CD4-positive, alpha-beta T cell treated with Interleukin-17A for 1 hour (primary cell): ENCODE results near the gene ARVCF.

ENCODE experiments used
- DNase-seq: peaks from one replicate; pipeline ENCODE4 v3.0.0-alpha.2; 2020

ARVCF gene

DNA sequence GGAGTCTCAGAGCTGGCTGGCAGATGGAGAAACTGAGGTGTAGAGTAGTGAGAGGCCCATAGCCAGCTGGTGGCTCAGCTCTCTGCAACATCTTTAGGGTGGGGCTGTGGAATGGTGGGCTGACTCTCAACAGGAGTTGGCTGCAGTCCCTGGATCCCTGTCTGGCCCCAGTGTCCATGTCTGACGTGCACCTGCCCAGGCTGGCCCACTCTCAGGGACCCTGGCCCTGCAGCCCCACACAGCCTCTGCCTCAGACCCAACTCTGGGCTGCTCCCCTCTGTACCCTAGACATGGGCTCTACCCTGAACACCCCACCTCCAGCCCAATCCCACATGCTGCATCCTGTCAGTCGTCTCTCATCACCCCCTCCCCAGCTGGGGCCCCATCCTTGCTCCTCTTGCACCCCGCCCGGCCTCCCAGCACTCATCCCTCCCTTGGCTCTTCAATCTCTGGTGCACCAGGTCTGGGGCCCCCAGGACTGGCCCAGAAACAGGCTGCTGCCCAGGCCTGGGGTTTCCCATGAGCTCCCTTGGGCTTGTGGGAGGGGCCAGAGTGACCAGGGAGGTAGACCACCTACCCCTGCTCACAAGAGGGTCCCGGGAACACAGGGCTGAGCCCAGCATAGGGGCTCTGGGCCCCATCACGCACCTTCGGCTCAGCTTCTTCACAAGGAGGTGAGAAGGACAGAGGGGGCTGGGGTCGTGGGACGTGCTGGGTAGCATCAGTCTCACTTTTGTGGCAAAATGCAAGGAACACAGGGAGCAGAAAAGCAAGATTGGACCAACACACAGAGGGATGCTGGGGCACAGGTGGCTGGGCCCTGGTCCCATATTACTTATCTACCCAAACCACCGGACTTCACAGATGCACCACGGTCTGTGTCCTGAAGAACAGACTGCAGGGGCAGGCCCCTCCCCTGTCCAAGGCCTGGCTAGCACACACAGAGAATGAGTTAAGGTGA lies 31.5 kb downstream of the ARVCF start:
- no peak for DNase-seq

DNA sequence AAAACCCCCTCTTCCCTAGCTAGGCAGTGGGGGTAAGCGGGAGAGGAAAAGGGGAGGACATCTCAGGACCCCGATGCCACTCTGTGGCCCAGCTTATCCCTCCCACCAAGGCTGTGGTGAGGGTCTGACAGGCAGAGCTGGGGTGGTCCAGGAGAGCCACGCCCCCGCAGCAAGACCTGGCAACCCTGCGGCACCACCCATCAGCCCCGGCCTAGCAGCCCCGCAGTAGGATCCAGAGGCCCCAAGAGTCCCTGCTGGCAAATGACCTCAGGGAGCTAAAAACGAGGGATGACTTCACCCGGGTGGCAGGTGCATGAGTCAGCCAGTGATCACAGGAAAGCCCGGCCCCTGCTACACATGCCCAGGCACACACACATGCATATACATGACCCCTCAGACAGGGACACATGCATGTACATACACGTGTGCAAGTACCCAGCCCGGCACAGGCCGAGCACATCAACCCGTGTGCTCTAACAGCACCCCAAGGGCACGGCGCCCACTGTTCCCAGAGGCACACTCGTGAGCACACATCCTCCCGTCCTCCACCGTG lies 32.3 kb downstream of the ARVCF start:
- no peak for DNase-seq

DNA sequence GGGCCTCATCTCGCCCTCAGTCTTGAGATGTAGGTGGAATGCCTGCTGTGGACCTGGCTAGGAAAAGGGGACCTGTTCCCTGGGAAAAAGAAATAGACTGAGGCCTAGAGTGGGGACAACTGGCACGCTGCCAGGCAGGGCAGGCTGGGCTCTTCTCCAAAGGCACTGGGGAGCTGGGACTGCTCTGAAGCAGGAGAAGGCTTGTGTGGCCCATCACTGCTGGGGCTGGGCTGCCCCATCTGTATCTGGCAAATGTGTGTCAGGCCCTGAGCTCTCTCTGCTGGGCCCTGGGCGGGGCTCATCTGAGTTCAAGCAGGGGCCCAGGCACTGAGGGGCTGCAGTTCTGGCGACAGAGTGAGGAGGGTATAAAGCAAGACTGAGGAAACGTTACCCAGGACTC lies 32.9 kb downstream of the ARVCF start:
- DNase-seq, result no peak

DNA sequence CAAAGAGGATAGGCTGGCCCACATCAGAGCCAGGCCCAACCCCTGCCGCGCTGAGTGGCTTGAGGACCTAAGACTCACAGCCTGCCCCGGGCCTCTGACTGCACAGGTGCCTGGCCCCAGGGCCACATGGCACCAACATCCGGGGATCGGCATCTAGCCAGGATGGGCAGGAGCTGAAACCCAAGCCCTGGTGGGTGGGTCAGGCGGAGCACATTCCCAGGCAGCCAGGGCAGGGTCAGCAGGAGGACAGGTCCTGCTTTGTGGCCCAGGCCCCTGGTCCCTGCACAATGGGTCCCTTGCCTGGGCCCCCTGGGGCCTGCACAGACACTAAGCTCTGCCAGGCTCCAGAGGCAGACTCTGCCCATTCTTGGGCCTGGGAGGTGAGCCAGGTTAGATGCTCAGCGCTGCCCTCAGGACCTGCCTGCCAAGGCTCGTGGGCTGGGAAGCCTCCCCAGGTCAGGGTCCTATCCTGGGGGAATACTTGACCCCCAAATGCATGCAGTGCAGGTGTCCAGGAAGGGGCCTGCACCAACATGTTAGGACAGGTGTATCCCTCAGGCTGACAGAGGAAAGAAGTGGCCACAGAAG lies 33.5 kb downstream of the ARVCF start:
- DNase-seq, result no peak

DNA sequence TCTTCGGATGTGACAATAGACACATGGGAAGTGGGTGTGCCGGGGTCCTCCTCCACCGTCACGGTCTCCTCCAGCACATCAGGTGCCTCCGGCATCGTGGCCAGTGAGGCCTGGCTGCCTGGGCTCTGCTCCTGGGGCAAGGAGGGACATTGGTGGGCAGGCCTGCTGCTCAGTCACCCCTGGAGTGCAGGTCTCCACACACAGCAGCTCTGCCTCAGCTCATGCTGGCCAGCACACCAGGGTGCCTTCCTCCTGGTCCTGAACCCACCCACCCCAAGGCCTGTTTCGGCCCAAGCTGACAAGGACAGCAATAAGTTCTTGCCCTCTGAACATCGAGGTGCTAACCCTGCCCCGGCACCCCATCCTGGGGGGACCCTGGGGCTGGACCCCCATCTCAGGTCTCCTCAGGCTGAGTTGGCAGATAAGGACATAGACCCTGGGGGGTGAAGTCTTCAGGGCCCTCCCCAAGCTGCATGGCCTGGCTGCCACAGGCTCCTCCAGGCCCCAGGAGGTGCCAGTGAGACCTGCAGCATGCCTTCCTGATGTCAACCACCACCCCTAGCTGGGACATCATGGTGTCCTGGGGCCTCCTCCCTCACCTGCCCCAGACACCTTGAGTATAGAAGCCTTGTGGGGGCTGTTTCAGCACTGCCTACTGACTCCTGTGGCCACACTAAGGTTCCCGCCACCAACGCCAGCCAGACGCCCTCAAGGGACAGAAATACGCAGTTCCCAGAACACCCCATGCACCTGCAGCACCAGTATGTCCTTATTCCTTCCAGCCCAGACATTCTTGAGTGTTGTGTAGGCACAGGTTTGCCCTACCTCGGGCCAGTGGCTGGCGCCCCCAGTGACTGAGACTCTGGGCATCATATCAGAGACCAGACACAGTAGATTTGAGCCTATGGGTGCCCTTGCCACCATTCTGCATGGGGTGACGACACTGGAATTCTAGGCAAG lies 34.4 kb downstream of the ARVCF start:
- DNase-seq, result no peak

DNA sequence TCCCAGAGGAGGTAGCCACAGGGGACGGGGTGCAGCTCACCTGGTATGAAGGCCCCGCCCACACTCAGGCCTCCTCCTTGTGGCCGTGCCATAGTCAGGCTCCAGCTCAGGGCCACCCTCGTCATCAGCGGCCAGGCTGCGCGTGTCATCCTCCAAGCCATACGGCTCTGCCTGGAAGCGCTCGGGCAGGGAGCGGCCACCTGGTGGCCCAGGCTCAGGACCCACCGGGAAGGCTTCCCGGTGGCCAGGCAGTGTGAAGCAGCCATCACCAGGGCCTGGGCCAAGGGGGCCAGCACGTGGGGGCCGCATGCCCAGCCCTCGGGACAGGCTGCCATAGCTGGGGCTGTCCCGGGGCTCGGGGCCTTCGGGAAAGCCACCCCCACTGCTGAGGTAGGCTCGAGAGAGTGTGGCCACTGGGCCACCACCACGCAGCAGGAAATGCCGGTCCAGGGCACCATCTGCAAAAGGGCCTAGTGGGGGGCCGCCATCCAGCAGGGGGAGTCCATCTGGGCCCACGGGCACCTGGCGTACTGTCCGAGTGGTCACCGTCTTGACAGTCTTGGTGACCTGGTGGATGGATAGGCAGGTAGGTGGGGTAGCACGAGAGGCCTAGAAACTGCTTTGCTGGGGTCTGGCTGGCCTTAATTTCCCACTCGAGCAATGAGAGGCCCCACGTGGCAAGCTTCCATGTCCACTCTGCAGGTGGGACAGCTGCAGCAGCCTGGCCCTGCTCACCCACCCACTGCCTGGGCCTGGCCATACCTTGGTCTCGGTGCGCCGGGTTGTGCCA lies 35.3 kb downstream of the ARVCF start:
- no peak for DNase-seq

DNA sequence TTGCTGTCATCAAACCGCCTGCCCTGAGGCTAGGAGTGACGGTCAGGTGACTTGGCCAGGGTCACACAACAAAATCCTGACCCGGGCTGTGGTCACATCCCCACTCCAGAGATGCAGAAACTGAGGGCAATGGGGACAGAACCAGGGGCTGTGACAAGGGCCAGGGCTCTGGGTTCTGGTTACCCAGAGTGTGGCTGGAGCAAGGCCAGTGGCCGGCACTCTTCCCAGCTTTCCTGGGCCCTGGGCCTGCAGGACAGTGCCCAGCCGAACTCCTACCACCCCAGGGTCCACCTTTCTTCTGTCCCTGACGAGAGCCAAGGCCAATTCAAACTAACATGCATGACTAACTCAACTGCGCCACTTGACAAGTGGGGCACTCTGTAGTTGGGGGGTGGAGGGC lies 35.9 kb downstream of the ARVCF start:
- no peak for DNase-seq

DNA sequence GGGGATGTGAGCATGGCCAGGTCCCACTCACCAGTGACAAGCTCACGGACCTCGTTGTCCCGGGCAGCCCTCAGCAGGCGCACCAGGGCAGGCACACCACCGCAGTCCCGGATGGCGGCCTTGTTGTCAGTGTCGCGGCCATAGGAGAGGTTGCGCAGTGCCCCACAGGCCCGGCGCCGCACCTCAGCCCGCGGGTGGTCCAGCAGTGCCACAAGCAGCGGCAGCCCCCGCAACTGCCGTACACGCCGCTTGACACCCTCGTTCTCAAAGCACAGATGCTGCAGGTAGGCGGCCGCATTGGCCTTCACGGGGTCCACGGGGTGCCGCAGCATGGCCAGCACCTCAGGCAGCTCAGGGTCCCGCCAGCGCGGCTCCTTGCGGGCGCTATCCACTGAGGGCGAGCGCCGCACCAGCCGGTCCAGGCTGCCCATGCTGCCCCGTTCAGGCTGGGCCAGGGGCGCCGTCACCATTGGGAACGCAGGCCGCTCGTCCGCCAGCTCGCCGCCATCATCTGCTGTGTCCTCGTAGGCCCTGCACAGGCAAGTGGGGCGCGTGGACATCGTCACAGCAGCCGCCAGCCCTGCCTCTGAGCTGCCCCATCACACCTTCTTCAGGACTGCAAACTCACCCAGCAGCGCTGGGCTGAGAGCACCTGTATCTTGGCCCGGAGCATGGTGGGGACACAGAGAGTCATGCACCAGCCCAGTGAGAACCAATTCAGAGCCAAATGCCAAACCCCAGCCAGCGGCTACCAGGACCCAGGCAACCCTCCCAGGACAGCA lies 36.7 kb downstream of the ARVCF start:
- DNase-seq, result no peak

DNA sequence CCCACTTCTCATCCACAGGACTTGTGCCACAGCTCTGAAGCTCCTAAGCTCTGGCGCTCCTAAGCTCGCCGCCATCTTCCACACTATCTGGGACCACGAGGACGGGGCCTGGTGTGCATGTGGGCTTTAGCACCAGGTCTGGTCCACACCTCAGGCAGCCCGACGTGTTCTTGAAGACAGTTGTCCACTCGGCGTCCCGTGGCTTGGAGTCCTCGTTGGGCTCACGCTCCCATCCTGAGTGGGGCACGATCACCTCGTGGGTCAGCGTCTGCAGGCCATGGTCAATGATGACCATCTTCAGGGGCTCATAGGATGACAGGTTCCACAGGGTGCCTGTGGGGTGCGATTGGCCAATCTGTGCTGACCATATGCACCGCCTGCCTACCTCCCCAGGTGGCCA lies 37.9 kb downstream of the ARVCF start:
- no peak for DNase-seq

DNA sequence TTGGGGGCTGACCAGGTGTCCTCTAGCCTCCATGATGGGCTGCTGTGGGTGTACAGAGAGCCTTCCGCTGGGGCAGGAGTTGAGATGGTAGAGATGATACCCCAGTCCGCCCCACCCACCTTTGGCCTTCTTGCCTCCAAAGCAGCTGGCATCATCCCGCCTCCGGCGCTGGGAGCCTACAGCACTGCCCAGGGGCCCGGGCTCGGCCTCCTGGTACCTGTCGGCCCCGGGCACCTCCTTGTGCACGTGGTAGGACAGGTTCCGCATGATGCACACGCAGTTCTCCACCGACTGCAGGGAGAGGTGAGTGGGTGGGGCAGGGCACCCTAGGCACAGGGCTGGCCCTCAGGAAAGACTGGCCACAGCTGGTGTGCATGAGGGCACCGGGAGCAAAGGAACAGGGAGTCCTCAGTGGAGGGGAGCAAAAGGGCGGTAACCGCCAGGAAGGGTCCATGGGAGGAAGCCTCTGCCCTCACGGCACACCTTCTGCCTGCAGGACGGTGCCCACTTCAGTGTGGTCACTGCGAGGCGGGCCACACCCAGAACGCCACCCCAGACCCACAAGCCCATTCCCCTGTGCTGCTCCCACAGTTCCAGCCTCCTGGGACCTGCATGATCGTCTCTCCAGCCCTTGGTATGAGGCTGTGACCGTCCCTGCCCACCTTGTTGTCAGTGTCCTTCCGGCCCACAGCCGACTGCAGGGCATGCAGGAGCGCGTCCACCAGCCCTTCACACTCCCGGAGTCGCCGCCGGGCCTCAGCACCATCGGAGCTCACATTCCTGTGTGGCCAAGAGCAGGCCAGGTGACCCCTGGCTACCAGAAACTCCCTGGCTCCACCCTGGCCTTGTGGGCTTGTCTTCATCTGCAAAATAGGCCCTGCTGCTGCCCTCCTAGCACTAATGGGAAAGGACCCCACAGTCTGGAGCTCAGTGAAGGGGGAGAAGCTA lies 39.1 kb downstream of the ARVCF start:
- DNase-seq, result no peak

DNA sequence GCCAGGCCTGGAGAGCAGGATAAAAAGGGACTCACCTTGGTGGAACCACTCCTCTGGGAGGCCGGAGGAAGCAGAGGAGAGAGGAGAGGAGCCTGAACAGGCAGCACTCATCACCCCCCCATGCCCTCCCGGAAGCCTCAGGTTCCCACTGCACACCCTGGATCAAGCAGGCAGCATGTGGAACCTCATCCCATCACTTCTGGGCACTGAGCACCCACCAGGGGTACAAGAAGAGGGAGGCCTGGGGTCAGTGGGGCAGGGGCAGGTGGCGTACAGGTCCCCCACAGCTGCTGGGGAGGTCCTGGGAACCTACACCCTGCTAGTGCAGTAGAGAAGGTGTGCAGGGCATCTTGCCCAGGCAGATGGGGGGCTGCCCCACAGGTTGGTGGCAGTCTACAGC lies 40.0 kb downstream of the ARVCF start:
- no peak for DNase-seq

DNA sequence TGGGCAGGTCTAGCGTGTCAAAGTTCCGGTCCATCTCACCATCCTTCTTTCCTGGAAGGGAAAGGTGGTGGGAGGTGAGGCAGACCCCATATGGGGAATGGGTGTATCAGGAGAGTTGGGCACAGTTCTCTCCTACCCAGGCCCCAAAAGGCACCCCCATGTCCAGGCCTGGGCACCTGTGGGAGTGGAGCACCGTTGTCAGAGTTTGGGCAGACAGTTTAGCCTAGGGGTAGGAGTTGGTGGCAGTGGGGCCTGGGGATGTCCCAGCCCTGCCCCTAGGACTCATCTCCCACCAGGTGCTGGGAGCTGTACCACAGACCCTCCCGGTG lies 41.0 kb downstream of the ARVCF start:
- DNase-seq, result no peak

DNA sequence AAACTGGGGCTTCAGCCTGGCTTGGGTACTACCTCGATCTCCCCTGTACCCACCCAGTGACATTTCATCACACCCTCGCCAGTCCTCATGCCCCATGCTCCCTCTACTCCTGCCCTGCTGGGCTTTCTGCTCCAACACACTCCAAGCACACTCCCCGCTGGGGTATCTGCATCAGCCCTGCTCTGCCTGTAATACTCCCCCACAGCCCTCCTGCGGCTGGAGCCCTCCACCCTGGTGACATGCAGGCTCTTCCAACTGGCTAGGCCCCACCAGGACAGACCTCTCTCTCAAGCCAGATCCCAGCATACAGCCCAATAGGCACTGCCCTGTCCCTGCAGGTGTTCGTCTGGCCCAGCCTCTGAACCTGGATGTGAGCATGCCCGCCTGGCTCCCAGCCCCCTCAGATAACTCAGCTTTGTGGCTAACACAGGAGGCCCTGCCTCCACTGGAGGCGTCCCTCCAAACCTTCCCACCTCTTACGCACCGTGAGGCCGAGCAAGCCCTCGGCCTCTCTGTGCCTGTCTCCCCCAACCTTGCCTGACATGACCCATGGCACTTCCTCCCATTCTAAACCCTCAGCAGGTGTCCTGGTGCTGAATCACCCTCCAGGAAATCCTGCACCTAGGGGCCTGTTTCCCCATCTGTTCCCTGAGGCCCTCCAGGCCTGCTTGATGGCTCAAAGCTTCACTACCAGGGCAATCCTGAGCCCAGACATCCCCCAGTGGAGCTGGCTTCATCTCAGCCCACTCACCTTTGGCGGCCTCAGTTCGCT lies 41.5 kb downstream of the ARVCF start:
- no peak for DNase-seq

DNA sequence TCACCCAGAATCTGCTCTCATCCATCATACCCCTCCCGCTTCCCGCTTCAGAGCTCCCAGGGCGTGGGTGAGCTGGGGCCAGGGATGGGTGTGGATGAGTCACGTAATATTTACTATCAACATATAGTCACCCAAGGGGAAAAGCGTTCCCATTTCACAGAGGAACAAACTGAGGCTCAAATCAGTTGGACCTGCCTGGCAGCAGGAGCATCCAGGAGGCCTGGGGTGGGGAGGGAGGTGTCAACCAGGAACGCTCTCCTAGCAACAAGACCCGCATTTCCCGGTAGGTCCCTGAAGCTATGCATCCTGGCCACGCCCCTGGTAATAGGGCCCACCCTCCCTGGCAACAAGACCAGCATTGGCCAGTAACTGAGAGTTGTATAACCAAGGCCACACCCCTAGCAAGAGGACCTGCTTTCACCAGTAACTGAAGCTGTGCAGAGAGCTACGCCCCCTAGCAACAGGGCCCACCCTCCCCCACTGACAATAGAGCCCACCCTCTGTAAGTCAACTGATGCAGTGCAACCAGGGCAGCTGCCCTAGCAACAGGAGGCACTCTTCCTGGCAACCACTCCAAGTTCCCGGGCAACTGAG lies 42.3 kb downstream of the ARVCF start:
- DNase-seq, result peak; percentile 32

DNA sequence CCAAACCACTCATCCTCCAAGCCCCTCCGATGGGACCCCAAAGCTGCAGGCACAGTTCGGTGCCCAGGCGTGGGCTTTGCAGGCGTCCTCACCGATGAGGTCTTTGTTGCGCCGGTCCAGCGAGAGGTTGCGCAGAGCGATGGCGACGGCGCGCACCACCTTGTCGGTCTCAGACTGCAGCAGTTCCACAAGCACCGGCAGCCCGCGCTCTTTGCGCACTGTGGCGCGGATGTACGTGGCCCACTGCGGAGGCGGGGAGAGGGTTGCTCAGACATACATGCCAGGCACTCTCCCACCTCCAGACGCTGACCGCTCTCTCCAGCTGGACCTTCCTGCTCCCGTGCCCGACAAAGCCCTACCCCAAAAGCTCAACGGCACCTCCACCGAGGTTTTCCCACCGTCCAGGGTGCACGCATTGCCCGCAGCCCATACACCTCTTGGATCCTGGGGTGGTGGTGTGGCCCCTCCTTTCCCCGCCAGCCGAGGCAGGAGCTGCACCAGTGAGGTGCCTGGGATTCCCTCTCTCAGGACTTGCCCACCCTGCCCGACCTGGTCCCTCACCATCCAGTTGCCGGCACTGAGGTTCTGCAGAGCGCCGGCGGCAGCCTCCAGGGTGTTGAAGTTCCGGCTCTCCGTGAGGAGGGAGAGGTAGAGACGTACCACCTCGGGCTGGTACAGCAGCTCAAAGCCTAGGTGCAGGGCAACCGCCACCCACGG lies 42.9 kb downstream of the ARVCF start:
- DNase-seq, result no peak

DNA sequence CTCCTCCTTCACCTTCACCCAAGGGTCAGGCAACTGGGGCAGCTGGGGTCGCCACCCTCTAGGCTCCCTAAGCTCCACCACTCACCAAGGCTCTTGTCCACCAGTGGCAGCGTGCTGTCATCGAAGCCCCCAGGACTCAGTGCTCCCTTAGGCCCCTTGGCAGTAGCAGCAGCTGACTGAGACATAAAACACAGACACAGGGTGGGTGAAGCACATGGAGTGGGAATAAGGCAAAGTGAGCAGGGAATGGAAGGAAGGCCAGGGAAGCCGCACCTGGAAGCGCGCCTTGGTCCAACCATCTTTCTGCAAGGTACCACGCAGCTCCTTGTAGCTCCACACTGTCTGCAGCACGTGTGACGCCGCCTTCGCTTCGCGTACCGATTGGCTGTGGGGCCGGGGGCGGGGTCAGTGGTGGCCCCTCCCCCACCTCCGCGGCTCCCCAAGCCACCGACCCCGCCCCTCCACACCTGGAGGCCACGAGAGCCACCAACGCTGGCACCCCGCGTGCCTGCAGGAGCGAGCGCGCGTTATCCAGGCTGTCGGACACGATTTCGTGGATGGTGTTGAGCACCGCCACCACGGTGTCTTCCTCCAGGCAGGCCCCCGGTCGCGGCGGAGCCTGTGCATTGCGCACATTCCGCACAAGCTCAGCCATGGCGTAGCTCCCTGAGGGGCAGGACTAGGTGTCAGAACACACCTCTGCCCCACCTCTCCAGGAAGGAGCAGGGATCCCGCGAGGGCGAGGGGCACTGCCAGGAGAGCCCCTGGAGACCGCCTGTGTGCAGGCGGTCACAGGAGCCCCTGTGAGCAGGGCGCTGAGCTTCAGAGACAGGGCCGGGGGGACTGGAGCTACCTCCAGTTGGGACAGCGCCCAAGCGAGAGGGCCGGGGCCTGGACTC lies 43.7 kb downstream of the ARVCF start:
- DNase-seq, result no peak

DNA sequence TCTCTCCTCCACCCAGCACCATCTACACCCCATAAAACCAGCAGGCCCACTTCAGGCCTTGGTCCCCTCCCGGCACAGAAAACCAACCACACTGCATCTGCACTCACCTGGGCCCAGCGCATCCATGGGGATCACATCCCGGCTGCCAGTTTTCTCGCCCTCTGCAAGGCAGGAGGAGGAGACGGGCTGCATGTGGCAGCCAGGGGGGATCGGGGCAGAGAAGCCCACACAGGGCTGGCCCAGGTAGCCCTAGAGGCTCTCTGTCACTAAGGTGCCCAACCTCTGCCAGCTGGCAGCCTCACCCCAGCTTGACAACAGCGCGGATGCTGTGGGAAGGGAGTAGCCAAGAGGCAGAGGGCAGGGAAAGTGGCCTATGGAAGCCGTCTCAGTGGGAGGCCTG lies 44.4 kb downstream of the ARVCF start:
- DNase-seq, result no peak
